Measurements from ENCODE around the gene SLC10A7. TPM values are rescaled to one million over a fixed set of nuclear protein-coding genes. Genes with fewer than 3 reads are reported as not detected.

Gene SLC10A7
- total and polyA plus RNA-seq, 4 donors = 3.7 to 18.7 (median 7.6) TPM

DNA sequence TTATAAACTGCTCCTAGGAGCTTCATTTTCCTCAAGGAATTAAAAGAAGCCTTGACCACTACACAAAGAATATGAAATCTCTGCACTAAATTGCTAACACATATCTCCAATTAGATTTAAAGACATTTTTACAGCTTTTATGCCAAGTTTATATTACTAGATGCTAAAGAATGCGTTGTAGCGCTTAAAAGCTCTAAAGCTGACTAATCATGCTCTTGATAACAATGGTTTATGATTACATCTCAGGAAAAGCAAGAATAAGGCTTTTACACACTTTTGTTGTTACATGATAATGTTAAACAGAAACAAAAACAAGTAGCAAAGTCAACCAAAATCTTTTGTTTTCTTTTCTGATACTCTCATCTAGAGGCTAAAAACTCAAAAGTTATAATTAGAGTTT, 44.7 kb downstream of the SLC10A7 start:
- H3K27me3 ChIP-seq (ENCODE audit: control insufficient read depth in 4 of 4, insufficient read depth in 4 of 4, low read length in 3 of 4) = no peaks in the 10 kb centered on the region
- peaks cover 0 to 2% (median 0%) of the 10 kb centered on the region in 4 donors for H3K36me3 ChIP-seq (ENCODE audit: control insufficient read depth in 4 of 4, insufficient read depth in 3 of 4, low read depth in 1 of 4, low read length in 3 of 4)
- no peak for DNase-seq (ENCODE audit: low spot score)
- no peak overlapping the region for H3K4me3 ChIP-seq (ENCODE audit: low read depth in 1 of 3, low read length in 3 of 3)
- H3K9me3 ChIP-seq (ENCODE audit: control insufficient read depth in 4 of 4, low read length in 3 of 4) = peaks cover 0 to 2% (median 0%) of the 10 kb centered on the region in 4 donors
- H3K4me1 ChIP-seq (ENCODE audit: control insufficient read depth in 4 of 4, insufficient read depth in 4 of 4, low read length in 3 of 4) = no peaks in the 10 kb centered on the region
- TF ChIP-seq HNF4G (IDR thresholded peaks at IDR 0.05) (no peak), YY1 (IDR thresholded peaks at IDR 0.05) (no peak)
- TF ChIP-seq, protein P1, sequence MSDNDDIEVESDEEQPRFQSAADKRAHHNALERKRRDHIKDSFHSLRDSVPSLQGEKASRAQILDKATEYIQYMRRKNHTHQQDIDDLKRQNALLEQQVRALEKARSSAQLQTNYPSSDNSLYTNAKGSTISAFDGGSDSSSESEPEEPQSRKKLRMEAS (IDR thresholded peaks at IDR 0.05) = no peak
- 90% methylated on average over 2 of the region's 2 CpGs for WGBS
- H3K9ac ChIP-seq (ENCODE audit: low read depth in 1 of 2, low read length in 2 of 2) = no peak overlapping the region
- H3K27ac ChIP-seq (ENCODE audit: low read depth in 1 of 2, low read length in 2 of 2) = no peak overlapping the region

DNA sequence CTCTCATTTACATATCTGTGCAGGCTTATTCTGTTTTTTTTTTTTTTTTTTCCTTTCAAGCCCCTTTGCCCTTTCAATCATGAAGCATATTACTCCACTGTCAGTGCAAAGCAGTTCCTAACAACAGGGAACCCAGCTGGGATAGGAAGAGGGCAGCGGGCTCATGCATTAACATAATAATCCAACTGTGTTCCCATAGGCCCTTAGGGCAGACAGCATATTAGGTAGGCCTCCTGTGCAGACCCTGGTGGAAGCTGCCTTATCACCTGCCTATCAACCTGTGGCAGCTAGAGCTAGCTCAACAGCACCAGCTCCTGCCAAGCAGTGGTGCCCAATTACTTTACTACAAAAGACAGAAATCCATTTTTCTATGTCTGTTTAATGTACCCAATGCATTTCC, 49.3 kb downstream of the SLC10A7 start:
- H3K9me3 ChIP-seq (ENCODE audit: control insufficient read depth in 4 of 4, low read length in 3 of 4) = no peaks in the 10 kb centered on the region
- H3K36me3 ChIP-seq (ENCODE audit: control insufficient read depth in 4 of 4, insufficient read depth in 3 of 4, low read depth in 1 of 4, low read length in 3 of 4) = no peaks in the 10 kb centered on the region
- H3K27ac ChIP-seq (ENCODE audit: low read depth in 1 of 2, low read length in 2 of 2) = no peak overlapping the region
- no peaks in the 10 kb centered on the region for H3K4me1 ChIP-seq (ENCODE audit: control insufficient read depth in 4 of 4, insufficient read depth in 4 of 4, low read length in 3 of 4)
- no peak overlapping the region for H3K9ac ChIP-seq (ENCODE audit: low read depth in 1 of 2, low read length in 2 of 2)
- 100% methylated on average over 1 of the region's 1 CpG for WGBS
- no peak overlapping the region for H3K4me3 ChIP-seq (ENCODE audit: low read depth in 1 of 3, low read length in 3 of 3)
- H3K27me3 ChIP-seq (ENCODE audit: control insufficient read depth in 4 of 4, insufficient read depth in 4 of 4, low read length in 3 of 4) = no peaks in the 10 kb centered on the region
- DNase-seq (ENCODE audit: low spot score) = no peak
- TF ChIP-seq, protein P2, sequence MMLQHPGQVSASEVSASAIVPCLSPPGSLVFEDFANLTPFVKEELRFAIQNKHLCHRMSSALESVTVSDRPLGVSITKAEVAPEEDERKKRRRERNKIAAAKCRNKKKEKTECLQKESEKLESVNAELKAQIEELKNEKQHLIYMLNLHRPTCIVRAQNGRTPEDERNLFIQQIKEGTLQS (IDR thresholded peaks at IDR 0.05) = no peak
- no peak for TF ChIP-seq FOXA2 (IDR thresholded peaks at IDR 0.05)
- TF ChIP-seq FOXA1 (IDR thresholded peaks at IDR 0.05) = no peak
- TF ChIP-seq, protein P3, sequence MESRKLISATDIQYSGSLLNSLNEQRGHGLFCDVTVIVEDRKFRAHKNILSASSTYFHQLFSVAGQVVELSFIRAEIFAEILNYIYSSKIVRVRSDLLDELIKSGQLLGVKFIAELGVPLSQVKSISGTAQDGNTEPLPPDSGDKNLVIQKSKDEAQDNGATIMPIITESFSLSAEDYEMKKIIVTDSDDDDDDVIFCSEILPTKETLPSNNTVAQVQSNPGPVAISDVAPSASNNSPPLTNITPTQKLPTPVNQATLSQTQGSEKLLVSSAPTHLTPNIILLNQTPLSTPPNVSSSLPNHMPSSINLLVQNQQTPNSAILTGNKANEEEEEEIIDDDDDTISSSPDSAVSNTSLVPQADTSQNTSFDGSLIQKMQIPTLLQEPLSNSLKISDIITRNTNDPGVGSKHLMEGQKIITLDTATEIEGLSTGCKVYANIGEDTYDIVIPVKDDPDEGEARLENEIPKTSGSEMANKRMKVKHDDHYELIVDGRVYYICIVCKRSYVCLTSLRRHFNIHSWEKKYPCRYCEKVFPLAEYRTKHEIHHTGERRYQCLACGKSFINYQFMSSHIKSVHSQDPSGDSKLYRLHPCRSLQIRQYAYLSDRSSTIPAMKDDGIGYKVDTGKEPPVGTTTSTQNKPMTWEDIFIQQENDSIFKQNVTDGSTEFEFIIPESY (IDR thresholded peaks at IDR 0.05) = no peak
- no peak for TF ChIP-seq SP1 (IDR thresholded peaks at IDR 0.05)
- no peak for TF ChIP-seq NR2F2 (IDR thresholded peaks at IDR 0.05)
- TF ChIP-seq, protein P4, sequence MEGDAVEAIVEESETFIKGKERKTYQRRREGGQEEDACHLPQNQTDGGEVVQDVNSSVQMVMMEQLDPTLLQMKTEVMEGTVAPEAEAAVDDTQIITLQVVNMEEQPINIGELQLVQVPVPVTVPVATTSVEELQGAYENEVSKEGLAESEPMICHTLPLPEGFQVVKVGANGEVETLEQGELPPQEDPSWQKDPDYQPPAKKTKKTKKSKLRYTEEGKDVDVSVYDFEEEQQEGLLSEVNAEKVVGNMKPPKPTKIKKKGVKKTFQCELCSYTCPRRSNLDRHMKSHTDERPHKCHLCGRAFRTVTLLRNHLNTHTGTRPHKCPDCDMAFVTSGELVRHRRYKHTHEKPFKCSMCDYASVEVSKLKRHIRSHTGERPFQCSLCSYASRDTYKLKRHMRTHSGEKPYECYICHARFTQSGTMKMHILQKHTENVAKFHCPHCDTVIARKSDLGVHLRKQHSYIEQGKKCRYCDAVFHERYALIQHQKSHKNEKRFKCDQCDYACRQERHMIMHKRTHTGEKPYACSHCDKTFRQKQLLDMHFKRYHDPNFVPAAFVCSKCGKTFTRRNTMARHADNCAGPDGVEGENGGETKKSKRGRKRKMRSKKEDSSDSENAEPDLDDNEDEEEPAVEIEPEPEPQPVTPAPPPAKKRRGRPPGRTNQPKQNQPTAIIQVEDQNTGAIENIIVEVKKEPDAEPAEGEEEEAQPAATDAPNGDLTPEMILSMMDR (IDR thresholded peaks at IDR 0.05; ENCODE audit: low read depth, low read length, missing input control) = no peak
- no peak for TF ChIP-seq HNF4G (IDR thresholded peaks at IDR 0.05)
- no peak for TF ChIP-seq RAD21 (IDR thresholded peaks at IDR 0.05)
- TF ChIP-seq, protein P1 (IDR thresholded peaks at IDR 0.05) = no peak
- TF ChIP-seq JUND (IDR thresholded peaks at IDR 0.05) = no peak
- TF ChIP-seq, protein P5, sequence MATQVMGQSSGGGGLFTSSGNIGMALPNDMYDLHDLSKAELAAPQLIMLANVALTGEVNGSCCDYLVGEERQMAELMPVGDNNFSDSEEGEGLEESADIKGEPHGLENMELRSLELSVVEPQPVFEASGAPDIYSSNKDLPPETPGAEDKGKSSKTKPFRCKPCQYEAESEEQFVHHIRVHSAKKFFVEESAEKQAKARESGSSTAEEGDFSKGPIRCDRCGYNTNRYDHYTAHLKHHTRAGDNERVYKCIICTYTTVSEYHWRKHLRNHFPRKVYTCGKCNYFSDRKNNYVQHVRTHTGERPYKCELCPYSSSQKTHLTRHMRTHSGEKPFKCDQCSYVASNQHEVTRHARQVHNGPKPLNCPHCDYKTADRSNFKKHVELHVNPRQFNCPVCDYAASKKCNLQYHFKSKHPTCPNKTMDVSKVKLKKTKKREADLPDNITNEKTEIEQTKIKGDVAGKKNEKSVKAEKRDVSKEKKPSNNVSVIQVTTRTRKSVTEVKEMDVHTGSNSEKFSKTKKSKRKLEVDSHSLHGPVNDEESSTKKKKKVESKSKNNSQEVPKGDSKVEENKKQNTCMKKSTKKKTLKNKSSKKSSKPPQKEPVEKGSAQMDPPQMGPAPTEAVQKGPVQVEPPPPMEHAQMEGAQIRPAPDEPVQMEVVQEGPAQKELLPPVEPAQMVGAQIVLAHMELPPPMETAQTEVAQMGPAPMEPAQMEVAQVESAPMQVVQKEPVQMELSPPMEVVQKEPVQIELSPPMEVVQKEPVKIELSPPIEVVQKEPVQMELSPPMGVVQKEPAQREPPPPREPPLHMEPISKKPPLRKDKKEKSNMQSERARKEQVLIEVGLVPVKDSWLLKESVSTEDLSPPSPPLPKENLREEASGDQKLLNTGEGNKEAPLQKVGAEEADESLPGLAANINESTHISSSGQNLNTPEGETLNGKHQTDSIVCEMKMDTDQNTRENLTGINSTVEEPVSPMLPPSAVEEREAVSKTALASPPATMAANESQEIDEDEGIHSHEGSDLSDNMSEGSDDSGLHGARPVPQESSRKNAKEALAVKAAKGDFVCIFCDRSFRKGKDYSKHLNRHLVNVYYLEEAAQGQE (IDR thresholded peaks at IDR 0.05) = no peak
- no peak for TF ChIP-seq TAF1 (conservative IDR thresholded peaks at IDR 0.05)
- no peak for TF ChIP-seq HNF4A (conservative IDR thresholded peaks at IDR 0.05)
- no peak for TF ChIP-seq YY1 (IDR thresholded peaks at IDR 0.05)
- TF ChIP-seq RXRA (IDR thresholded peaks at IDR 0.05) = no peak
- TF ChIP-seq EGR1 (IDR thresholded peaks at IDR 0.05; ENCODE audit: low read depth in 2 of 2) = no peak
- TF ChIP-seq GABPA (IDR thresholded peaks at IDR 0.05 in 1 of 2, conservative IDR thresholded peaks at IDR 0.05 in 1 of 2) = no peak
